Measurements from ENCODE around the gene KLHL36. TPM values are rescaled to one million over a fixed set of nuclear protein-coding genes. Genes with fewer than 3 reads are reported as not detected.

The KLHL36 gene
- total RNA-seq, 1 experiment from 2014 or later: 46.0 TPM

DNA sequence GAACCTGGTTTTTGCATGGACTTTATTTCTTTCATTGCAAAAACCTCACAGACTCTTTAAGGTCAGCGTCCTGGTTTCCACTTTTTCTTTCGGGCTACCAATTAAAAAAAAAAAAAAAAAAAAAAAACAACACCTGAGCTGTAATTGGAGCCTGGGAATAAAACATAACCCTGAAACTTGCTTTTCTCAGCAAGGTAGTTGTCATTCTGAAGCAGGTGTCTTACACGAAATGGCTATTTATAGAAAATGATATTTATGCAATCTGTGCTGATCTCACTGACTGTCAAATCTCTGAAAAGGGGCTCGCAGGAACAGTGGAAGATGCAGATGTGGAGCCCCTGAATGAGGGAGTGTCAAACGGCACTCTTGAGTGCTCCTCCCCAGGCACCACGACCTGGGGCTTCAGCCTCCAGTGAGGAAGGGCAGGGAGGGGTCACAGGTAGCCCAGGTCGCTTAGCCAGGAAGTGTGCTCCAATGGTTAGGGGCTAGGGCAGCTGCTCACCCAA is 20.0 kb upstream of the KLHL36 start:
- intact Hi-C loops (cut with micrococcal nuclease; ENCODE audit: unreplicated experiment): no loop called here
- TF ChIP-seq SIN3A (IDR thresholded peaks at IDR 0.05; ENCODE audit: borderline replicate concordance, insufficient read depth, low read depth, low read length): no peak
- Histone ChIP-seq H3K27me3 (ENCODE audit: control insufficient read depth, insufficient read depth, low read length) (no peaks in the 10 kb centered on the region), H3K27ac (ENCODE audit: low read length) (no peak overlapping the region), H3K36me3 (ENCODE audit: control insufficient read depth, insufficient read depth, low read length) (no peaks in the 10 kb centered on the region), H3K4me3 (ENCODE audit: low read depth in 2 of 2, low read length in 2 of 2) (no peak overlapping the region), H3K9me3 (ENCODE audit: control insufficient read depth, insufficient read depth, low read depth, low read length) (no peaks in the 10 kb centered on the region), H3K4me1 (ENCODE audit: control insufficient read depth, insufficient read depth, low read length) (no peaks in the 10 kb centered on the region)
- in situ Hi-C loops (cut with HindIII; ENCODE audit: low pct_unique_long_range_greater_than_20kb, low sequenced_read_pairs): no loop called here
- DNase-seq (ENCODE audit: low read depth, low spot score): no peak
- no TSS peak for BruUV-seq (replicated peaks)
- CTCF ChIA-PET: no interaction called here
- POLR2A ChIA-PET: no interaction called here
- no peak for ATAC-seq

DNA sequence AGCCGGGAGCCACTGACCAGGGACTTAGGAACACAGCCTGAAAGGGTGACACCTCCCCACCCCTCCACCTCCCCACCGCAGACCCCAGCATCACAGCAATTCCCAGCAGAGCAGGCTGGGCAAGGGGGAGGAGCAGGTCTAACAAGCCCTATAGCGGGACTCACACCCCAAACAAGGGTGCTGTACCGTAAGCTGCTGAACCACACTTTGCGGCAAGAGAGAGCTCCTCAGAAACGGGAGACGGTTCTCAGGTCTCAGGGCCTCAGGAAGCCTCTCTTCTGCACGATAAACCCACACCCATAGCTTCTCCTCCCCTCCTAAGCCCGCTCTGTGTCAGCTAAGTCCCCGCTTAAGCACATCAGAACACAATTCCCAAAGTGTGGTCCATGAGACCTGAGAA is 18.7 kb upstream of the KLHL36 start:
- no TSS peak for BruUV-seq (replicated peaks)
- intact Hi-C loops (cut with micrococcal nuclease; ENCODE audit: unreplicated experiment) (no loop called here), in situ Hi-C loops (cut with HindIII; ENCODE audit: low pct_unique_long_range_greater_than_20kb, low sequenced_read_pairs) (no loop called here)
- Histone ChIP-seq H3K27ac (ENCODE audit: low read length) (no peak overlapping the region), H3K27me3 (ENCODE audit: control insufficient read depth, insufficient read depth, low read length) (no peaks in the 10 kb centered on the region), H3K4me1 (ENCODE audit: control insufficient read depth, insufficient read depth, low read length) (no peaks in the 10 kb centered on the region), H3K4me3 (ENCODE audit: low read depth in 2 of 2, low read length in 2 of 2) (no peak overlapping the region), H3K36me3 (ENCODE audit: control insufficient read depth, insufficient read depth, low read length) (no peaks in the 10 kb centered on the region), H3K9me3 (ENCODE audit: control insufficient read depth, insufficient read depth, low read depth, low read length) (no peaks in the 10 kb centered on the region)
- ChIA-PET POLR2A (no interaction called here), CTCF (no interaction called here)
- TF ChIP-seq POLR2AphosphoS5 (IDR thresholded peaks at IDR 0.05; ENCODE audit: low read depth, low read length) (no peak), TCF7L2 (IDR thresholded peaks at IDR 0.05; ENCODE audit: low read depth, low read length) (no peak), SIN3A (IDR thresholded peaks at IDR 0.05; ENCODE audit: borderline replicate concordance, insufficient read depth, low read depth, low read length) (no peak)
- TF ChIP-seq, protein P1, sequence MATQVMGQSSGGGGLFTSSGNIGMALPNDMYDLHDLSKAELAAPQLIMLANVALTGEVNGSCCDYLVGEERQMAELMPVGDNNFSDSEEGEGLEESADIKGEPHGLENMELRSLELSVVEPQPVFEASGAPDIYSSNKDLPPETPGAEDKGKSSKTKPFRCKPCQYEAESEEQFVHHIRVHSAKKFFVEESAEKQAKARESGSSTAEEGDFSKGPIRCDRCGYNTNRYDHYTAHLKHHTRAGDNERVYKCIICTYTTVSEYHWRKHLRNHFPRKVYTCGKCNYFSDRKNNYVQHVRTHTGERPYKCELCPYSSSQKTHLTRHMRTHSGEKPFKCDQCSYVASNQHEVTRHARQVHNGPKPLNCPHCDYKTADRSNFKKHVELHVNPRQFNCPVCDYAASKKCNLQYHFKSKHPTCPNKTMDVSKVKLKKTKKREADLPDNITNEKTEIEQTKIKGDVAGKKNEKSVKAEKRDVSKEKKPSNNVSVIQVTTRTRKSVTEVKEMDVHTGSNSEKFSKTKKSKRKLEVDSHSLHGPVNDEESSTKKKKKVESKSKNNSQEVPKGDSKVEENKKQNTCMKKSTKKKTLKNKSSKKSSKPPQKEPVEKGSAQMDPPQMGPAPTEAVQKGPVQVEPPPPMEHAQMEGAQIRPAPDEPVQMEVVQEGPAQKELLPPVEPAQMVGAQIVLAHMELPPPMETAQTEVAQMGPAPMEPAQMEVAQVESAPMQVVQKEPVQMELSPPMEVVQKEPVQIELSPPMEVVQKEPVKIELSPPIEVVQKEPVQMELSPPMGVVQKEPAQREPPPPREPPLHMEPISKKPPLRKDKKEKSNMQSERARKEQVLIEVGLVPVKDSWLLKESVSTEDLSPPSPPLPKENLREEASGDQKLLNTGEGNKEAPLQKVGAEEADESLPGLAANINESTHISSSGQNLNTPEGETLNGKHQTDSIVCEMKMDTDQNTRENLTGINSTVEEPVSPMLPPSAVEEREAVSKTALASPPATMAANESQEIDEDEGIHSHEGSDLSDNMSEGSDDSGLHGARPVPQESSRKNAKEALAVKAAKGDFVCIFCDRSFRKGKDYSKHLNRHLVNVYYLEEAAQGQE (IDR thresholded peaks at IDR 0.05; ENCODE audit: insufficient read depth in 1 of 2, low read depth in 2 of 2, low read length in 1 of 2): no peak
- TF ChIP-seq, protein P2, sequence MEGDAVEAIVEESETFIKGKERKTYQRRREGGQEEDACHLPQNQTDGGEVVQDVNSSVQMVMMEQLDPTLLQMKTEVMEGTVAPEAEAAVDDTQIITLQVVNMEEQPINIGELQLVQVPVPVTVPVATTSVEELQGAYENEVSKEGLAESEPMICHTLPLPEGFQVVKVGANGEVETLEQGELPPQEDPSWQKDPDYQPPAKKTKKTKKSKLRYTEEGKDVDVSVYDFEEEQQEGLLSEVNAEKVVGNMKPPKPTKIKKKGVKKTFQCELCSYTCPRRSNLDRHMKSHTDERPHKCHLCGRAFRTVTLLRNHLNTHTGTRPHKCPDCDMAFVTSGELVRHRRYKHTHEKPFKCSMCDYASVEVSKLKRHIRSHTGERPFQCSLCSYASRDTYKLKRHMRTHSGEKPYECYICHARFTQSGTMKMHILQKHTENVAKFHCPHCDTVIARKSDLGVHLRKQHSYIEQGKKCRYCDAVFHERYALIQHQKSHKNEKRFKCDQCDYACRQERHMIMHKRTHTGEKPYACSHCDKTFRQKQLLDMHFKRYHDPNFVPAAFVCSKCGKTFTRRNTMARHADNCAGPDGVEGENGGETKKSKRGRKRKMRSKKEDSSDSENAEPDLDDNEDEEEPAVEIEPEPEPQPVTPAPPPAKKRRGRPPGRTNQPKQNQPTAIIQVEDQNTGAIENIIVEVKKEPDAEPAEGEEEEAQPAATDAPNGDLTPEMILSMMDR (IDR thresholded peaks at IDR 0.05): no peak
- ATAC-seq (no peak), DNase-seq (ENCODE audit: low read depth, low spot score) (no peak)

DNA sequence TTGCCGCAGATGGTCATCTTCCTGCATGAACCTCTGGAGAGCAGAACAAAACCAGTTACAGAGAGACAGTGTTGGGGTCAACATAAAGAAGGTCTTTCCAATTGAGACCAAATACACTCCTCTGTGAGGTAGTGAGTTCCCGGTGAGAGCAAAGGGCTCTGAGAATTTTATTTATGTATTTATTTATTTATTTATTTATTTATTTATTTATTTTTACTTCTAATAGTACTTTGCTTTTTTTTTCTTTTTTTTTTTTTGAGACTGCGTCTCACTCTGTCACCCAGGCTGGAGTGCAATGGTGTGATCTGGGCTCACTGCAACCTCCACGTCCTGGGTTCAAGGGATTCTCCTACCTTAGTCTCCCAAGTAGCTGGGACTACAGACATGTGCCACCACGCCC is 18.3 kb upstream of the KLHL36 start:
- CTCF ChIA-PET: no interaction called here
- in situ Hi-C loops (cut with HindIII; ENCODE audit: low pct_unique_long_range_greater_than_20kb, low sequenced_read_pairs): no loop called here

More for the DNA sequence above, 18.3 kb upstream of the KLHL36 start:
- BruUV-seq (replicated peaks): no TSS peak
- intact Hi-C loops (cut with micrococcal nuclease; ENCODE audit: unreplicated experiment): no loop called here
- H3K36me3 ChIP-seq (ENCODE audit: control insufficient read depth, insufficient read depth, low read length): no peaks in the 10 kb centered on the region
- POLR2A ChIA-PET: no interaction called here
- ATAC-seq: no peak
- H3K27ac ChIP-seq (ENCODE audit: low read length): no peak overlapping the region
- H3K4me1 ChIP-seq (ENCODE audit: control insufficient read depth, insufficient read depth, low read length): no peaks in the 10 kb centered on the region
- H3K4me3 ChIP-seq (ENCODE audit: low read depth in 2 of 2, low read length in 2 of 2): no peak overlapping the region
- no peak for DNase-seq (ENCODE audit: low read depth, low spot score)
- TF ChIP-seq, protein P1 (IDR thresholded peaks at IDR 0.05; ENCODE audit: insufficient read depth in 1 of 2, low read depth in 2 of 2, low read length in 1 of 2): no peak
- TF ChIP-seq, protein P2 (IDR thresholded peaks at IDR 0.05): no peak
- TF ChIP-seq POLR2AphosphoS5 (IDR thresholded peaks at IDR 0.05; ENCODE audit: low read depth, low read length) (no peak), SIN3A (IDR thresholded peaks at IDR 0.05; ENCODE audit: borderline replicate concordance, insufficient read depth, low read depth, low read length) (no peak), TCF7L2 (IDR thresholded peaks at IDR 0.05; ENCODE audit: low read depth, low read length) (no peak)
- no peaks in the 10 kb centered on the region for H3K27me3 ChIP-seq (ENCODE audit: control insufficient read depth, insufficient read depth, low read length)
- H3K9me3 ChIP-seq (ENCODE audit: control insufficient read depth, insufficient read depth, low read depth, low read length): no peaks in the 10 kb centered on the region
